RPMI7951 (cell line): Measurements from ENCODE around the gene CDC6. TPM values are rescaled to one million over a fixed set of nuclear protein-coding genes. Genes with fewer than 3 reads are reported as not detected.

Source experiments
- DNase-seq: peaks from one replicate; pipeline ENCODE4 v3.0.0-alpha.2; 2012; ENCODE audit warnings: low read depth
- total RNA-seq: library from RNA; depleted of rRNA; stranded (reverse); fragments of >200 nt; shearing (Covaris generic); gene quantifications from 2 replicates; pipeline ENCODE4 v1.2.3, GENCODE V29; 2014; rRNA removed

CDC6 gene, protein sequence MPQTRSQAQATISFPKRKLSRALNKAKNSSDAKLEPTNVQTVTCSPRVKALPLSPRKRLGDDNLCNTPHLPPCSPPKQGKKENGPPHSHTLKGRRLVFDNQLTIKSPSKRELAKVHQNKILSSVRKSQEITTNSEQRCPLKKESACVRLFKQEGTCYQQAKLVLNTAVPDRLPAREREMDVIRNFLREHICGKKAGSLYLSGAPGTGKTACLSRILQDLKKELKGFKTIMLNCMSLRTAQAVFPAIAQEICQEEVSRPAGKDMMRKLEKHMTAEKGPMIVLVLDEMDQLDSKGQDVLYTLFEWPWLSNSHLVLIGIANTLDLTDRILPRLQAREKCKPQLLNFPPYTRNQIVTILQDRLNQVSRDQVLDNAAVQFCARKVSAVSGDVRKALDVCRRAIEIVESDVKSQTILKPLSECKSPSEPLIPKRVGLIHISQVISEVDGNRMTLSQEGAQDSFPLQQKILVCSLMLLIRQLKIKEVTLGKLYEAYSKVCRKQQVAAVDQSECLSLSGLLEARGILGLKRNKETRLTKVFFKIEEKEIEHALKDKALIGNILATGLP
- 38.9 and 41.2 TPM in 2 replicates for total RNA-seq

DNA sequence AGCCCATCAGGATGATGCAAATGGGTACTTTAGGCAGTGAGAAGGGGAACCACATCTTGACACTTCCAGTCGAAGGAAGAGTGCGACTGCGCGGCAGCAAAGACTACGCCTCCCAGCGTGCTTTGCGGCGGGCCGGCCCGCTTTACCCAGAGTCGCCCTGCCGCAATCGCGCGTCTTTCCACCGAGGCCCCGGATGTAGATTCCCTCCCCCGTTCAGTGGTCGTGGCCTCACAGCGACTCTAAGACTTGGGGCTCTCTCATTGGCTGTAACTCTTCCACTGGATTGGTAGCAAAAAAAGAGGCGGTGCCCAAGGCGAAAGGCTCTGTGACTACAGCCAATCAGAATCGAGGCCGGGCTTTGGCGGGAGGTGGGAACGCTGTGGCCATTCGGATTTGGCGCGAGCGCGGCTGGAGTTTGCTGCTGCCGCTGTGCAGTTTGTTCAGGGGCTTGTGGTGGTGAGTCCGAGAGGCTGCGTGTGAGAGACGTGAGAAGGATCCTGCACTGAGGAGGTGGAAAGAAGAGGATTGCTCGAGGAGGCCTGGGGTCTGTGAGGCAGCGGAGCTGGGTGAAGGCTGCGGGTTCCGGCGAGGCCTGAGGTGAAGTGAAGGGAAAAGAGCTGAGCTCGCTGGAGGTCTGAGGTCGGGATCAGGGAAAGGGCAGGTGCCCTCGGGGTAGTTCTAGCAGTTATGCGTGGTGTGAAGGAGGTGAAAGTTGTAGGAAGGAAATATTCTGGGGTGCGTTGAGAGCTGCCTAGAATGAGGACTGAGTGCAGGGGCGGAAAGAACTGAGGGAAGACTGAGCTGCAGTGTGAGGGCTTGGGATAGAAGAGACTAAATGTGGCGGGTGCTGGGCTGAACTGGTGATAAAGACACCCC lies at the start of gene CDC6:
CDC6 (plus strand) TSS at position 386 of the 876 bp plus-strand sequence. CDS start 1,542 bp downstream, outside the sequence.
- peak; percentile 99 for DNase-seq

DNA sequence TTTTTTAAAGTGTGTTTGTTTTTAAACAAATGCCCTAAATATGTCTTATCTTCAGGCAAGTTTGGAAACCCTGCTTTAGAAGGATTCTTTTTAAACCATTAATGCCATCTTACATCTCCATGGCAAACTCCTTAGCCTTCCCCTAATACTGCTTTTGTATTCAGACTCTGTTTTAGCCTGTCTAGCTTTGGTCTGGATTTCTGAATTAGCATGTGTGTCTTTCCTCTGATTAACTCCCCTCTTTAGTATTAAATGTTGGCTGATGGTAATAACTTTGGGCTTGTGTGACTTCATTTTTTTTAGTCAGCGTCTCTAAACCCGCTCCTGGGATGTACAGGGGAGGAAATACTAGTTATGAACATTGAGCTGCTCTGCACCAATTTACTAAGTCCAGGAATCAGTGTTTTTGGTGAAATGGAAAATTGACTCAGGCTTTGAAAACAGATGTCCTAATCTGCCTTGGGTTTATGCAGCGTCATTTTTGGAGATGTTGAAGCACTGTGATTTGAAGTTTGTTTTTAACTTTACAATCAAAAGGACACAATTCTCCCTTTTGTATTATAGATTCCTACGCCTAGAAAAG lies 46.3 kb upstream of the CDC6 start:
- no peak for DNase-seq

DNA sequence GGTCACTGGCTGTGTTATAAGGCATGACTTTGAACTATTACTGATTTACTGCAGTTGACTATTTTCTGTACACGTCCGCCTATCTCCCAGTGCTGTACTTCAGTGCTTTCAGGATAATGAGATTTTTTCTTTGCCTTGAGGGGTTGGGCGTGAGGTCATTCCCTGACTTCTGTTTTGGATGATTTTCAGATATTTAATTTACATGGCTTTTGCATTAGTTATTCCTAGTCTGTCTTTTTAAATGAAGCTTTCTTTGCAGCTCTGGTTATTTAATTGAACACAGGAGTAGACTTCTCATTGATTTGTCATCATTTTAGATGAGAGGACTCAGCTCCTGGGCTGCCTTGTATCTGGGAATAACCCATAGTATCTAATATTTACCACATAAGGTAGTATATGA lies 44.9 kb upstream of the CDC6 start:
- DNase-seq = no peak

DNA sequence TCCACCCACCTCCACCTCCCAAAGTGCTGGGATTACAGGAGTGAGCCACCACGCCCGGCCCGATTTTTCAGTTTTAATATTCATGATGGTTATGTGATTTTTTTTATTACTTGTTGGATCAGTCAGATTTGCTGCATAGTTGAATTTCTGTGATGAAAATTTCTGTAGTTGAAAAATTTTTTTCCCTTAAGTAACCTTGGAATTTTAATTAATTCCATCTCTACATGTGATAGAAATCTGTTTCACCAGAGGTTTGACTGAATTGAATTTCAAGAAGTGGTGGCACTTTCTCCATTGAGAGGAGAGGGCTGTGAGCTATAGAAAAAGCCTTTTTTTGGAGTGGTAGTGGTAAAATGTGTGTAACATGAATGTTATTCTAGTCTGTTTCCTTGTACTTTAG lies 43.9 kb upstream of the CDC6 start:
- DNase-seq = no peak

DNA sequence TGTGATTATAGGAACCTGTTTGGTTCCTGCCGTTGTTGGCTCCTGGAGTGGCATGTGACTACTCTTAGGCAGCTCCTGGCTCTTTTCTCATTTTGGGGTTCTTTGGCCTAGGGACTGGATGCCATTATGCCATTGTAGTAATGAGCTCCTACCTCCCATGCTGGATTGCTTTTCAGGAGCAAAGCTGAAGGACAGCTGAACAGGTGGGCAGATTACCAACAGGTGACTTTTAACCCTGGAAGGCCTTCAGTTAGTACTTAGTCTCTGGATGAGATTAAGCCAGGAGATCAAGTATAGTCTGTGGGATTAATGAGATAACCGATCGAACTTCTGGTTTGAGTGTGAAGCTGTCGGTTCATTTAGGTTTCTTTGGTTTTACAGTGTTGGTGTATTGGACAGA lies 43.4 kb upstream of the CDC6 start:
- DNase-seq = no peak

DNA sequence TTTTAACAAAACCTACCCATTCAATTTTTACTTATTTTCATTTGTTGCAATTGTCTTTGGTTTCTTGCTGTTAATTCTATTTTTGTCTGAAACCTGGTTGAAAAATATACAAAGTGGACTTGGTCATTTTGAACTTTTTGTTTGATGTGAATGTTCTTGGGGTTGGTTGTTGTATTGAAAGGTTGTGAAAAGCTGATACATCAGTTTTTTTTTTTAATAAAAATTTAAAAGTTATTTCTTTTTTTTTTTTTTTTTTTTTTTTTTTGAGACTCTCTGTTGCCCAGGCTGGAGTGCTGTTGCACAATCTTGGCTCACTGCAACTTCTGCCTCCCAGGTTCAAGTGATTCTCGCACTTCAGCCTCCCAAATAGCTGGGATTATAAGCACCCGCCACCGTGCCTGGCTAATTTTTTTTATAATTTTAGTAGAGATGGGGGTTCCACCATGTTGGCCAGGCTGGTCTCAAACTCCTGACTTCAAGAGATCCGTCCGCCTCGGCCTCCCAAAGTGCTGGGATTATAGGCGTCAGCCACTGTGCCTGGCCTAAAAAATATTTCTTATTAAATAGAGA lies 39.7 kb upstream of the CDC6 start:
- no peak for DNase-seq

DNA sequence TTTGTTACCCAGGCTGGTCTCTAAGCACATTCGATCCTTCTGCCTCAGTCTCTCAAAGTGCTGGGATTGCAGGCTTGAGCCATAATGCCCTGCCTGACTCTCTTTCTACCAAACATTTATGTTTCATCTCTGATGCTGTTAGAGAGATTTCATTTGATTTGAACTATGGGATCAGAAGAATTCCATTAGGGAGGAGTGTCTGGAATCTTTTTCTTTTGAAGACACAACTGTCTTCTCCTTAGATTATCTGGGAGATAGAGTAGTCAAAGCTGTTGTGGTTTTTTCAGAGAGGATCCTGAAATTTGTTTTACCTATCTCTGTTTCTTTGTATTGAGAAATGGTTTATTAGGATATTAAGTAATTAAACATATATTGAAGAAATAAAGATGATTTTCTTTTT lies 39.2 kb upstream of the CDC6 start:
- DNase-seq = no peak

DNA sequence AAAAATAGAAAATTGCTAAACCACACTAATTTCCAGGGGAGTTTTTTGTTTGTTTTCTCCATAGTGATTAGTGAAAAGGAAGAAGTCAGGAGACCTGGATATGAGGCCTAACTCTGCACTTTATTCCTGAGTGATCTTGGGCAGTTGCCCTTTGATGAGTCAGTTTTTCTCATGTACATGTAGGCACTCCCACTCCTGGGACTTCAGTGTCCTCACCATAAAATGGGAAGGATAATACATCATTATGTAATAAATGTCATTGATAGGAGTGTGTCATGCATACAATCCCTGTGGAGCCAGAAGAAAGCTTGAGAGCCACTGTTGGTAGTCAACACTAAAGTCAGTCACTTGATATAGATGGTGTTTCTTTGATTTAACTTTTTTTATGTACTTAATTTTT lies 36.1 kb upstream of the CDC6 start:
- DNase-seq = peak; percentile 87

DNA sequence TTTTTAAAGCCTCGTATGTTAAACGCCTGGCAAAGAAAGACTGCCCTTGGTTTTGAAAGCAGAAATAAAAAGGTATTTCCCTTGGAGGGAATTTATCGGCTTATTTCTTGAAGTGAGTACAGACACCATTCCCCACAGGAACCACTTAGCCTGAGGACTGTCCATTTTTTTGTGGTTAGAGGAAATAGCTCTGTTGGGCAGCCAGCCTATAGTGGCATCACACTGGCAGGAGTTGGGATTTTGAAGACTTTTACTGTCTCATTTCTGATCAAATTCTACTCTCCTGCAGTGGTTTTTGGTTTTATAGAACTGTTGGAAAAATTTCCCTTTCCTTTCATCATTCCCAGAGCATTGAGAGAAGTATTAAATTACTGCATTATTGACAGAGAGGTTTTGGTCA lies 34.1 kb upstream of the CDC6 start:
- DNase-seq = peak; percentile 62

DNA sequence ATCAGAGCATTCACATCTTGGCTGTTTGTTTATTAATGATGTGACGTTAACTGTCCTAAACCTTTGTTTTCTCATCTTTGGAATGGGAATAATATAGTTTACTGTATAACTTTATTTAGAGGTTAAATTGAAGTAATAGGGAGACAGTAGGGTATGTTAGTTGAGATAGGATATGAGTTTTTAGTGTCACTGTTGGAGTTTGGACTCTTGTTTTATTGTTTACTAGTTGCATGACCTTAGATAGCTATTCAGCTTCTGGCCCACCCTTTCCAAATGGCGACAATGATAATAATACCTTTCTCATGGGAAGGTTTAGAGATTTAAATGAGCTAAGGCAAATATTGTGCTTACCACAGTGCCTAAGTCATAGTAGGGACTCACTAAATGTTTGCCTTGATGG lies 28.2 kb upstream of the CDC6 start:
- no peak for DNase-seq

DNA sequence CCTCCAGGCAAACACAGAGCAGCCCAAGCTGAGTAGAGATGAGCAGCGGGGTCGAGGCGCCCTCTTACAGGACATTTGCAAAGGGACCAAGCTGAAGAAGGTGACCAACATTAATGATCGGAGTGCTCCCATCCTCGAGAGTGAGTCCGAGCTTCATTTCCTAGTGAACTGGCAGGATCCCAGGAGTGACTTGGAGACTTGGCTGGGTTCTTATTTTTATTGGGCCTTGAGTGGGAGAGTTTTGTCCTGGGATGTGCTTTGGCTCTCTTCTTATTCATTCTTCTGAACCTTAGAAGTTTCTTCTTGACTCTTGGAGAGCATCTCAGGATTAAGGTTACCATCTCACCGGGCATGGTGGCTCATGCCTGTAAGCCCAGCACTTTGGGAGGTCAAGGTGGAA lies 27.2 kb upstream of the CDC6 start:
- DNase-seq = no peak

DNA sequence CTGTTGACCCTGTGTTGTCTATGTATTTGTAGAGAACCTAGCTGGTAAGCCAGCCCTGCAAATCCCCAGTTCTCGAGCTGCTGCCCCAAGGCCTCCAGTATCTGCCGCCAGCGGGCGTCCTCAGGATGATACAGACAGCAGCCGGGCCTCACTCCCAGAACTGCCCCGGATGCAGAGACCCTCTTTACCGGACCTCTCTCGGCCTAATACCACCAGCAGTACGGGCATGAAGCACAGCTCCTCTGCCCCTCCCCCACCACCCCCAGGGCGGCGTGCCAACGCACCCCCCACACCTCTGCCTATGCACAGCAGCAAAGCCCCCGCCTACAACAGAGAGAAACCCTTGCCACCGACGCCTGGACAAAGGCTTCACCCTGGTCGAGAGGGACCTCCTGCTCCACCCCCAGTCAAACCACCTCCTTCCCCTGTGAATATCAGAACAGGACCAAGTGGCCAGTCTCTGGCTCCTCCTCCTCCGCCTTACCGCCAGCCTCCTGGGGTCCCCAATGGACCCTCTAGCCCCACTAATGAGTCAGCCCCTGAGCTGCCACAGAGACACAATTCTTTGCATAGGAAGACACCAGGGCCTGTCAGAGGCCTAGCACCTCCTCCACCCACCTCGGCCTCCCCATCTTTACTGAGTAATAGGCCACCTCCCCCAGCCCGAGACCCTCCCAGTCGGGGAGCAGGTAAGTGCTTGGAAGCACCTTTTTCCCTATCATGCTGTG lies 23.1 kb upstream of the CDC6 start:
- DNase-seq = no peak

DNA sequence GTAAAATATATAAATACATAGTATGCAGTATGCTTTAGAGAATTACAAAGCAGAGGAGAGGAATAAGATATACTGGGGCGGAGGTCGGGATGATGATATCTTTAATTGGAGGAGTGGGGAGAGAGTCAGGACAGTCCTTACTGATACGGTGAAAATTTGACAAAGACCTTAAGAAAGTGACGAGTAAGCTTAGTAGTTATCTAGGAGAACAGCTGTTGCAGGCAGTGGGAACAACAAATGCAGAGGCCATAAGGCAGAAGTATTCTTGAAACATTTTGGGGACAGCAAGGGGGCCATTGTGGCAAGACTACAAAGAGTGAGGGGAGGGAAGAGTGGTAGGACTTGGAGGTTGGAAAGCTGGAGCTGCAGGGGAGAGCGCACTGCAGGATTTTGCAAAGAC lies 22.3 kb upstream of the CDC6 start:
- no peak for DNase-seq

DNA sequence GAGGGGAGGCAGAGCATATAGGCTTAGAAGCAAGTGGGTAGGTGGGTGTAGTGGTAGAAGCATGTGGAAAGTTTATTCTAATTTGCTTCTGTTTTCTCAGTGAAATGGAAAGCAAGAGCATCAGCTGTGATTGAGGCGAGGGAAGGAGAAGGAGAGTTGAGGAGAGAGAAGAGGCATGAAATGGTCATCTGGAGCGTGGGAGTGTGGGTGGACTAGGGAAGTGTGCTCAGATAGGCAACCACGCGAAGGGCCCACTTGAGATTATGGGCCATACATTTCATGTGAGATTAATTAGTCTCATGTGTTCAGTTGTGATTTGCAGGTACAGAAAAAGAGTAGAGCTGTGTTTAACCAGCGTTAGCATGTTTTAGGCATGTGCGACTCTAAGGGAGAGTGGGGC lies 20.8 kb upstream of the CDC6 start:
- DNase-seq = no peak

DNA sequence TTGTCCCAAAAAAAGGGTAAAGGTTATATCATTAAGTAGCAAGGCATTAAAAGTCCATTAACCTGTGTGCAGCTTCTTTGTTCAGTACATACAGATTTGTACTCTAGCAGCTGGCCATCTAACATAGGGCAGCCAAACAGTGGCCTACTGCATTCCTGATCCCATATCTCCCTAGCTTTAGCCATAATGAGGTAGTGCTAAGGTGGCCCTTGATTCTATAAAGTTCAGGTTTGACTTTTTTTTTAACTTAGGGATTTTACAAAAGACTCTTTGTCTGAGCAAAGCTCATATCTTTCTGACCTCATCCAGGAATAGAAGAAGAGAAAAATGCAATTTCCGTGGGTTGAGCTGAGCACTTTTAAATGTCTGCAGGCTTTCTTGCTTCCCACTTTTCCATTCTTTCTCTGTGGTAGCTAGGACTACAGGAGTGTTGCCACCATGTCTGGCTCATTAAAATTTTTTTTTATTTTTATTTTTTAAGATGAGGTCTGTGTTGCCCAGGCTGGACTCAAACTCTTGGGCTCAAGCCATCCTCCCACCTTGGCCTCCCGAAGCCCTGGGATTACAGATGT lies 19.5 kb upstream of the CDC6 start:
- DNase-seq = no peak

DNA sequence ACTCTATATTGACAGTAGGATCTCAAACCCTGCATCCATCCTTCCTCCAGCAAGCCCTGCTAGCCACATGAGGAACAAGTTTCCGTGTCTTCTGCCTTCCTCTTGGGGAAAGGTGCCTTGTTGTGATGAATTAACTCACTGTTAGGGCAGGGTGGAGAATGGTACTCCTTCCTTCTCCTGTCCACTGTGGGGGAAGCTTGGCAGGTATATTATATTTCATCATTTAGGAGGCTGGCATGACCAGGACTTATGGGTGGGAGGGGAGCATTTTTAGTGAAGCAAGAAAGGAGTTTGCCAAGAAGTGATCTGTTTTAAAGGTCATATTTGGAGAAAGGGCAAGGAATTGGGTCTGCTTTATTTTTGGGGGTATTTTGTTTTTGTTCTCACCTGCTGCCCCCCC lies 9.3 kb upstream of the CDC6 start:
- no peak for DNase-seq

DNA sequence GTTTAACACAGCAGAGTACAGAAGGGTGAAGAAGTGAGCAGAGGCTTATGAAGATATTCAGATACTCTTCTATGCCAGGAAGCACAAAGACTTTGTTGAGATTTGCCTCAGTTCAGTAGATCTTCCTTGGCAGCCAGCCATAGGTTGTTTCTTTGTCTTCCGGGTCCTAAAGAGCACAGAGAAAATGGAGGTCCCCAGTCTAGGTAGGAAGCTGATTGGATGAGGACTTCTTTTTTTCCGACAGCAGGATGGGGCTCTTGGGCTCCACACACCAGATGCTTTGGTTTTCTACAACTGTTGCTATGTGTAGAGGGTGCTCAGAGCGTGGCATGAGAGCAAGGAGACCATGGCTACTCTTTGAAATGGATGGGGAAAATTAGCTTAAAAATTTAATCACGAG lies 8.3 kb upstream of the CDC6 start:
- DNase-seq = no peak

DNA sequence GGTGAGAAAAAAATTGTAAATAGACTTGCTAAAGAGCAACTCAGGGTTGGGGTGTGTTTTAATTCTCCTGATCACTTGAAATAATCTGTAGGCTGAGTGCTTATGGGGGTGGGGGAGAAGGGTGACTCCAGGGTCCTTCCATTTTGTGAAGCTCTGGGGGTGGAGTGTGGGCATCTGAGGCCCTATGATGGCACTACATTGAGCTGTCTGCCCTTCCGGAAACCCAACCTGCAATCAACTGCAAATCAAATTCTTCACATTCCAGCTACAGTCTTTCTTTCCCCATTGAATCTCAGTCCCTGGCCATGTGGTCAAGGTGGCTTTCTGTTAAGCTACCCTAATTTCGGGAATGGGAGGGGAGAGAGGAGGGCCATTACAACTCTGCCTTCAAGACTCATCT lies 6.0 kb upstream of the CDC6 start:
- DNase-seq = no peak

DNA sequence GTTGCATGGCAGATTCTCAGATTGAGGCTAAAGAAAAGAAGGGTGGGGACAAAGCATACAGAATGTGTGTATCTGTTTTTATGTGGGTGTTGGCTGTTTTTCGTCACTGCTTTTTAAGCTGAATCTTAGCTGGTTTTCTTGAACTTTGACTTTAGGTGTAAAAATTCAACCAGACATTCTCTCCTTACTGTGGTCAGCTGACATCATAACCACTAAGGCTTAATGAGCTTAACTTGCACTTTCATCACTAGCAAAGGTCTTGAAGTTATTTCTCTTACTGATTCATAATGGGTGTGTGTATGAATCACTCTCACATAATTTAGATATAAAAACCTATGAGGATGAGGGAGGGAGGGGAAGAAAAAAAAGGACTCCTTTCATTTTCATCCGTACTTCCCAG lies 4.0 kb upstream of the CDC6 start:
- DNase-seq = peak; percentile 80

DNA sequence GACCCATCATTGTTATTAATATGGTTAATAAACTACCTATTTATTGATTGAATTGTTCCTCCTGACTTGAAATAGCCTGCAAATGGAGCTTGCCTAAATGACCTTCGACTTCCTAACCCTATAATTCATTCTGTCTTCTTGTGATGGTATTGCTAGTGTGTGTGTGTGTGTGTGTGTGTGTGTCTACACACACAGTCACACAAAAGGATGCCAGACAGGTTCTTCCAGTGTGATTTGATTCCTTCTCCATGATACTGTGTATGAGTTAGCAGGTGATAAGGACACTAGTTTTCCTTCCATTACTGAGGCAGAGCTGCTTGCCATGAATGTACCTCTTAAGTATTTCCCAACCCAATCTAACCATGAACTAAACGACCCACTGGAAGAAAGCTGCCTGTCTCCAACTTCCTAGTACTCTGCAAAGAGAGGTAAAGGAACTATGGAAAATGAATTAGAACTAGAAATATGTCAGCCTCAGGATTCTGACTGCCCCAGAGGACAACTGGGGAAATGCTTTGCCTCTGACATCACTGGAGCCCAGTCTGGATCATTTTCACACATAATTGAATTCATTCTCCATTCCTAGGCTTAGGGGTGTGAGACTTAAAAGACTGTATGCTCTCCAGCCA lies 3.5 kb upstream of the CDC6 start:
- DNase-seq = peak; percentile 47
